GM13976 (cell line): Measurements from ENCODE around the gene PRKAR2B.

ENCODE experiments used
- DNase-seq: peaks from one replicate; pipeline ENCODE4 v3.0.0; 2012; ENCODE audit warnings: low spot score
- CTCF ChIP-seq: IDR thresholded peaks from 2 replicates; pipeline ENCODE4 v1.5.1; 2012; ENCODE audit warnings: borderline replicate concordance, mild to moderate bottlenecking; ENCODE audit not compliant: insufficient read depth; ENCODE audit errors: extremely low read depth, missing control alignments, control extremely low read depth
- in situ Hi-C: fragments of 300-500 bp; cut with MboI; formaldehyde crosslinking; loops from one replicate; pipeline ENCODE4 v1.12.0; 2022; ENCODE audit warnings: low sequenced_read_pairs, mixed read lengths, inconsistent platforms; ENCODE audit not compliant: unreplicated experiment

The PRKAR2B gene

GRCh38 chr7:107032720-107033438, 11.6 kb upstream of the PRKAR2B start:
- TF ChIP-seq CTCF, result no peak
- in situ Hi-C loops, result no loop called here
- DNase-seq, result no peak

DNA sequence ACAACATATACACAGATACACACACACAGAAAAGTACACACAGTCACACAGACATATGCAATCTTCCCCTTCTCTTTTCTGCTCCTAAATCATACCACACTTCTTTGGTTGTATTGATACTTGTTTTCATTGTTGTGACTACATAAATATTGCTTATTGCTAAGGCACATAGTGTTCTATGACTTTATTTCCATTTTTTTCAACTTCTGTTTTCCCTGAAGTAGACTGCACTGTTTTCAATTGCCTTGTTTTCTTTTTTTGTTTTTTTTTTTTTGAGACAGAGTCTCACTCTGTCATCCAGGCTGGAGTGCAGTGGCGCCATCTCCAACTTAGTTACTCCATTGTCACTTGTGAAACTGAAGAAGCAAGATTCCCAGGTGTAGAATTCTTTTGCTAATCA, 10.0 kb upstream of the PRKAR2B start:
- no peak for TF ChIP-seq CTCF
- in situ Hi-C loops, result no loop called here
- DNase-seq, result no peak

GRCh38 chr7:107035446-107035845, 9.1 kb upstream of the PRKAR2B start:
- TF ChIP-seq CTCF, result no peak
- no peak for DNase-seq
- in situ Hi-C loops, result no loop called here

GRCh38 chr7:107036535-107036934, 8.0 kb upstream of the PRKAR2B start:
- no peak for TF ChIP-seq CTCF
- DNase-seq, result no peak
- in situ Hi-C loops, result no loop called here

DNA sequence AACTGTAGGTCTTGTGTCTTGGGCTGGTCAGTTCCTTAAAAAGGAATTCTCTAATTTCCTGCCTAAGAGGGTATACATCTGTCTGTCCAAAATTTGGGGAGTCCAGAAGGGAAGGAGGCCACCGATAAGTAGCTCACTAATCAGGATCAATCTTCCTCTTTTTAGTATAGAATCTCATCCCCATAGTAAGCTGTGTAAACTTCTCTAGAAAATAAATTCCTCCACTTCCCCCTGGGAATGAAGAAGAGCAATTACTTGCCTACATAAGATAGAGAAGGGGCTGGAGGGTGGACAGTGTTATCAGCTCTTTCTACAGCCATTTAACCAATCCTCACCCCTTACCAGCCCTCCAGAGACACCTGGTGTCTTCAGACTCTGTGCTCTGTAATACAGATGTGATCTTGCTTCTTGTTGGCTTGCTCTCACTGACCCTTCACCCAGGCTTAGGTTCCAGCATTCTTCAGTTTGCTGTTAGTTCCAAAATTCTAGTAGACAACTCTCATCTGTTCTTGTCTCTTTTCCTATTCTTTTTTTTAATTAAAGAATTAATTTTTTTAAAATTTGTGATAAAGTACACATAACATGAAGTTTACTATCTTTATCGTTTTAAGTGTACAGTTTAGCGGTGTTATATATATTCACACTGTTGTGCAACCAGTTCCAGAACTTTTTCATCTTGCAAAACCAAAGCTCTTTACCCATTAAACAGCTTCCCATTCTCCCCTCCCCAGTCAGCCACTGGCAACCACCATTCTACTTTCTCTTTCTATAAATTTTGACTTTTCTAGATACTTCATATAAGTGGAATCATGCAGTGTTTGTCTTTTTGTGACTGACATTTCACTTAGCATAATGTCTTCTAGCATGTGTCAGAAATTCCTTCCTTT, 6.5 kb upstream of the PRKAR2B start:
- DNase-seq, result no peak
- no peak for TF ChIP-seq CTCF
- in situ Hi-C loops, result no loop called here

DNA sequence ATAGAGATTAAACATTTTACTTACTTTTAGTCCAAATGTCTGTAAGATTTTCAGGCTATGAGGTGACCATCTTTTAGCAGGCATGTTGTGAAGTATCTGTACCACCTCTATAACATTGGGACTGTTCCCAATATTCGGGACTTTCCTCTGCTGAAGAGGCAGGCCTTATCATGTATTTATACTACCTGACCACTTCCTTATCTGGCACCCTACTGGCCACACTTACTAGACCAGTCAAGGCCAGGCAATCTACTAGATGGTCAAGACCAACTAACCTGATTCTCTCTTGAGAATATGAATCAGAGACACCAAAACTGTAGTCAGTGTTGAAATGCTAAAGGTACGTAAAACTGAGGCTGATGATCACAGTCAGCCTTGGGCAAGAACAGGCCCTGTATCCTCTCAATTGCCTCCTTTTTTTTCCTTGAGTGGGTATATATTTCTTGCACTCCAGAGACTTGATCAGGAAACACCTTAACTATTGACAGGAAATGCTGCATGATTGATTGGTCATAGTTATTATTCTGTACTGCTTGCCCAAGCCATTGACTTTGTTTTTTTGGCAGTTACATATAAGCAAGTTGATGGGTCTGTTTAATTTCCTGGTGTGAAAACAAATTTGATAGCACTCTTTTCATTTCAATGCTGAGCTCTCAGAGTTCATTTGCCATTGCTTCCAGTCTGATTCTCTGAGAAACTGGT, 5.2 kb upstream of the PRKAR2B start:
- in situ Hi-C loops, result no loop called here
- DNase-seq, result no peak
- no peak for TF ChIP-seq CTCF
